NB4 (cell line): ENCODE results near the gene MCRIP1.

ENCODE experiments used
- DNase-seq: peaks from one replicate; pipeline ENCODE4 v3.0.0; 2010; ENCODE audit warnings: low read depth
- H3K4me3 ChIP-seq: one replicate; pipeline ENCODE4 v1.5.1; 2011; ENCODE audit warnings: mild to moderate bottlenecking, low read depth, low read length, moderate library complexity
- MYC ChIP-seq: IDR thresholded peaks from 2 replicates; pipeline ENCODE4 v1.6.1; 2011; ENCODE audit warnings: low read depth, low read length
- POLR2A ChIP-seq: IDR thresholded peaks from 2 replicates; pipeline ENCODE4 v1.6.1; 2011; ENCODE audit warnings: mild to moderate bottlenecking; ENCODE audit not compliant: insufficient read length; ENCODE audit errors: extremely low read depth
- TF ChIP-seq, protein P1 (sequence below): IDR thresholded peaks from 2 replicates; pipeline ENCODE4 v1.6.1; 2011; ENCODE audit warnings: low read depth, low read length
- TF ChIP-seq, protein P2 (sequence below): IDR thresholded peaks from one replicate; pipeline ENCODE4 v1.5.1; 2012; ENCODE audit warnings: low read depth, low read length

The MCRIP1 gene

DNA sequence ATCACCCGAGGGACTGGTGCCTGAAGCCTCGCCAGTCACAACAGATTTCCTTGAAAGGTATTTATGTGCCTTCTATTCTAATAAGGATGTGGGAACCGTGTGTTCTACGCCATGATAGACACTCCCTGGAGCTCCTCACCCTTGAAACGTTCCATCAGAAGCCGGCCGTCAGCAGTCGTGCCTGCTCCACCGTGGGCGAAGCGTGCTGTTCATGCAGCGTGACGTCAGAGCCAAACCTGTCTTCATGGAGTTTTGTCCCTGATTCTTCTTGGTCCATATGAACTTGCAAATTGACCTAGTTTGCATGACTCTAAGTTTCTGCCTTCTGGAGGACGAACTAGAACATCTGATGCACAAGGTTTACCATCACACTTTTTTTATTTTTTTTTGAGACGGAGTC lies 6.2 kb upstream of the MCRIP1 start:
- TF ChIP-seq, protein P1, sequence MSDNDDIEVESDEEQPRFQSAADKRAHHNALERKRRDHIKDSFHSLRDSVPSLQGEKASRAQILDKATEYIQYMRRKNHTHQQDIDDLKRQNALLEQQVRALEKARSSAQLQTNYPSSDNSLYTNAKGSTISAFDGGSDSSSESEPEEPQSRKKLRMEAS: no peak
- no peak for TF ChIP-seq POLR2A
- no peak for TF ChIP-seq MYC
- TF ChIP-seq, protein P2, sequence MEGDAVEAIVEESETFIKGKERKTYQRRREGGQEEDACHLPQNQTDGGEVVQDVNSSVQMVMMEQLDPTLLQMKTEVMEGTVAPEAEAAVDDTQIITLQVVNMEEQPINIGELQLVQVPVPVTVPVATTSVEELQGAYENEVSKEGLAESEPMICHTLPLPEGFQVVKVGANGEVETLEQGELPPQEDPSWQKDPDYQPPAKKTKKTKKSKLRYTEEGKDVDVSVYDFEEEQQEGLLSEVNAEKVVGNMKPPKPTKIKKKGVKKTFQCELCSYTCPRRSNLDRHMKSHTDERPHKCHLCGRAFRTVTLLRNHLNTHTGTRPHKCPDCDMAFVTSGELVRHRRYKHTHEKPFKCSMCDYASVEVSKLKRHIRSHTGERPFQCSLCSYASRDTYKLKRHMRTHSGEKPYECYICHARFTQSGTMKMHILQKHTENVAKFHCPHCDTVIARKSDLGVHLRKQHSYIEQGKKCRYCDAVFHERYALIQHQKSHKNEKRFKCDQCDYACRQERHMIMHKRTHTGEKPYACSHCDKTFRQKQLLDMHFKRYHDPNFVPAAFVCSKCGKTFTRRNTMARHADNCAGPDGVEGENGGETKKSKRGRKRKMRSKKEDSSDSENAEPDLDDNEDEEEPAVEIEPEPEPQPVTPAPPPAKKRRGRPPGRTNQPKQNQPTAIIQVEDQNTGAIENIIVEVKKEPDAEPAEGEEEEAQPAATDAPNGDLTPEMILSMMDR: no peak
- no peak overlapping the region for H3K4me3 ChIP-seq
- DNase-seq: no peak

DNA sequence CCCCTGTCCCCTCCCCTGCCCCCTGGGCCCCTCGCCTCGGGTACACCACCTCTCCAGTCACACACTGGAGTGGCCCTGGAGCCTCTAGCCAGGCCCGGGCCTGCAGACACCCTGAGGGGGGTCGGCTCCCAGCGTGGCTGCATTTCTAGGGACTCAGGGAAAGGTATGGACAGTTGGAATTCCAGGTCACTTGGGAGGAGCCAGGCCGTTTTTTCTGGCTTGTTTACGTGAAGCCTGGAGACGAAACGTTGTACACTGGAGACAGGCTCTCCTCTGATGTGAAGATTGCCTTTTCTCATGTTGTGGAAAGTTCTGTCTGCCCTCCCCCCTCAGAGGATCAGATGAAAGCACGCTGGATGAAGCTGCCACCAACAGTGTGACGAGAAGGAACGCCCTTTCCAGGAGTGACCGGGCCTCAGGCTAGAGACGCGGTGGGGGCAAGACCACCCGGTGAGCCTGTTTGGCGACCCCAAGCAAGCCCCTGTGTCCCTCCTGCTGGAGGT lies 5.7 kb upstream of the MCRIP1 start:
- no peak for DNase-seq
- H3K4me3 ChIP-seq: no peak overlapping the region
- TF ChIP-seq POLR2A (no peak), MYC (no peak)
- TF ChIP-seq, protein P1: no peak
- TF ChIP-seq, protein P2: no peak

DNA sequence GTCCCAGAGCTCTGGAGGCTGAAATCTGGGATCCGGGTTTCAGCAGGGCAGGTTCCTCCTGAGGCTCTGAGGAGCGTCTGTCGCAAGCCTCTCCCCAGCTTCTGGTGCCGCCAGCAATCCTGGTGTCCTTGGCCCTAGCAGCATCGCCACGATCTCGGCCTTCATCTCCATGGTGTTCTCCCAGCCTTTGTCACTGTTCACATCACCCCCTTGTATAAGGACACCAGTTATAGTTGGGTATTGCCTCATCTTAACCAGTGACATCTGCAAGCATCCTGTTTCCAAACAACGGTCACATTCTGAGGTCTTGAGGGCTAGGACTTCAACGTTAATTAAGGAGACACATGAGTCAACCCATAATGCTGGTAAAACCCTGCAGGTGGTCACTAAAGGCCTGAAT lies 4.5 kb upstream of the MCRIP1 start:
- TF ChIP-seq, protein P2: no peak
- TF ChIP-seq, protein P1: peak; percentile 84
- TF ChIP-seq MYC (peak; percentile 94), POLR2A (peak; percentile 58)
- peak; percentile 99 for DNase-seq
- H3K4me3 ChIP-seq: no peak overlapping the region

DNA sequence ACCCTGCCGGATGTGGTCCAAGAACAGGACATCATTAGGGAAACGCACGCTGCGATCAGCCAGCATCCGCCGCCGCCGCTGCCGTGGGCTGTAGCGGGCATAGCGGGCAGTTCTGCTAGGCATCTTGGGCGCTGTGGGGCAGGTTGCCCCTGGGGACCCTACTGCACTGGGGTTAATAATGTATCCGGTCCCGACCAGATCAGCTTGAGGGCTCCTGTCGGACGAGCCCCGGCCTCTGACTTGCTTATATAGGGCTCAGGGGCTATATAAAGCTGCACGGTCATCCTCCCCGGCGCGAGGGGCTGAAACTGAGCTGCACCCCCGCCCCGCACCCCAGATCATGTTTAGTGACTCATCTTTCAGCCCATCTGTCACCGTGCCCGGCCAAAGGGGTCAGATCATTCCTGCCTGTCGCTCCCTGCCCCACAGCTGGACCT lies 1.8 kb upstream of the MCRIP1 start, which contains the start of gene PPP1R27:
Gene PPP1R27 (minus strand): TSS at position 220 of the 437 bp plus-strand sequence. CDS start 97 bp downstream, at position 123.
- no peak for DNase-seq
- TF ChIP-seq MYC: no peak
- TF ChIP-seq, protein P1: no peak
- TF ChIP-seq, protein P2: no peak
- no peak for TF ChIP-seq POLR2A
- peak within 1 kb of the TSS; percentile 62 for H3K4me3 ChIP-seq

DNA sequence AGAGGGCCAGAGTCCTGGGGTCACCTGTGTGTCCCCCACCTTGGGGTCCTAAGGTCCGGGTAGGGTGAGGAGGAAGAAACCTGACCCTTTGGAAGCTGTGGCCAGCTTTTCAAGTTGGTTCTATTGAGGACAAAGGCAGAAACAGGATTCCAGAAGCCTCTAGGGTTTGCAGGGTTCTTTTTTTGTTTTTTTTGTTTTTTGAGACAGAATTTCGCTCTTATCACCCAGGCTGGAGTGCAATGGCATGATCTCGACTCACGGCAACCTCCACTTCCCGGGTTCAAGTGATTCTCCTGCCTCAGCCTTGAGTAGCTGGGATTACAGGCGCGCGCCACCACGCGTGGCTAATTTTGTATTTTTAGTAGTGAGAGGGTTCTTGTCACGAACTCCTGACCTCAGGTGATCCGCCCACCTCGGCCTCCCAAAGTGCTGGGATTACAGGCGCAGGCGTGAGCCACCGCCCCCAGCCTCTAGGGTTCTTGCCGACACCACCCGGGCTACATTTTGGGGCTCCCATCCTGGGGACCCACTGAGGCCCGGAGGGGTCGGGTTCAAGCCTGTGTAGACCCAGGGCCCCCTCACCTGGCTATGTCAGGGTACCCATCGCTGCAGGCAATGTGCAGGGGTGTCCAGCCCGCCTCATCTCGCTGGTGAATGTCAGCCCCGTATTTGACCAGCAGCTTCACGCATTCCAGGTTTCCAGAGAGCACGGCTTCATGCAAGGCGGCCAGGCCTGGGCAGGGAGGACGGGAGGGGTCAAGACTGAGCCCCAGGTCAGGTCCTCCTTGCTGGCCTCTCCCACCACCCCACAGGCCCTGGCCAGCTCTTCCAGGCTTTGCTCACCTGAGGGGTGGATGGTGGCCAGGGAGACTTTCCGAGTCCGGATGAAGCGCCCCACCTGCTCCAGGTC lies 1.1 kb upstream of the MCRIP1 start:
- no peak for DNase-seq
- TF ChIP-seq POLR2A: no peak
- TF ChIP-seq, protein P1: no peak
- TF ChIP-seq, protein P2: no peak
- TF ChIP-seq MYC: no peak
- H3K4me3 ChIP-seq: peak overlapping the region; percentile 62
